Measurements from ENCODE around the gene SNX3.
A peak's percentile ranks its signal among the peaks of the same experiment; 100 is the strongest.

SNX3 gene

DNA sequence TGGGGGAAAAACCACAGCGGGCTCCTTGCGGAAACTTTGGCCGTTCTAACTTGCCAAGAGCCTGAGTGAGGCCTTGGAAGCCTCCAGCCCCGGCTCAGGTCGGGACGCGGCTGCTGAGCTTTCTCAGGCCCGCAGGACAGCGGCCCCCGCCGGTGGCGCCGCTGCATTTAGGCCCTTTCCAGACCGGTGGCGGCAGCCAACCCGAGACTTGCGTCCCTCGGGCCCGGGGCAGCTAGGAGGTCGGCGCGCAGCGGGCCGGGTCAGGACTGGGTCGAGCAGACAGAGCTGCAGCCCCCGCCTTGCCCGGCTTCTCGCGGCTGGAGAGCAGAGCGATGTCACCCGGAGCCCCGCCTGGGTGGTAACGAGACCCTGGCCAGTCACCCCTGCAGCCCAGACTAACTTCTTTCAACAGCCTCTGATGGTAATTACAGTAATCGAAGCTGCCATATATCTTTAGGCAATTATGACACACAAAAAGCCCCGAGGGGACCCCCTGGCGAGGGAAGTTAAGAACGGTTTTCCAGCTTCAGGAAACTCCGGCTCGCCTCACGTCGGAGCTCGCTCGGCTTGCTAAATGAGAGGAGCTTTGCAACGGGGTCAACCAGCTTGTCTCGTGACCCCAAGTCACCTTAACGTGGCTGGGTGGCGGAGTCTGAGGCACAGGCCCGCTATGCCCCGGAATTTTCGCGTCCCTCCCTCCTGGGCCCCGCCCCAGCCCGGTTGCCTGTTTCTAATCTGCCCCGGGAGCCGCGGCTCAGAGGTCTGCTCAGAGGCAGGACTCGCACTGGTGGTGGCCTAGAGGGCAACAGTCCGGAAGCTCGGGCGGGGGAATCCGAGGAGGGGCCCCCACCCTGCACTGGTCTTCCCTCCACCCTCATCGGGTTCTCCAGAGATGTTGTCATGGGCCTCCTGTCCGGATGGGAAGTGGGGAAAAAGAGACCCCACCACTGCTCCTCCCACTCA lies 92.1 kb downstream of the SNX3 start:
- no peak for DNase-seq

GRCh38 chr6:108168090-108168463 lies 92.8 kb downstream of the SNX3 start:
- no peak for DNase-seq

- DNase-seq: no peak
Observed at GRCh38 chr6:108167449-108168089, 93.3 kb downstream of the SNX3 start.

DNA sequence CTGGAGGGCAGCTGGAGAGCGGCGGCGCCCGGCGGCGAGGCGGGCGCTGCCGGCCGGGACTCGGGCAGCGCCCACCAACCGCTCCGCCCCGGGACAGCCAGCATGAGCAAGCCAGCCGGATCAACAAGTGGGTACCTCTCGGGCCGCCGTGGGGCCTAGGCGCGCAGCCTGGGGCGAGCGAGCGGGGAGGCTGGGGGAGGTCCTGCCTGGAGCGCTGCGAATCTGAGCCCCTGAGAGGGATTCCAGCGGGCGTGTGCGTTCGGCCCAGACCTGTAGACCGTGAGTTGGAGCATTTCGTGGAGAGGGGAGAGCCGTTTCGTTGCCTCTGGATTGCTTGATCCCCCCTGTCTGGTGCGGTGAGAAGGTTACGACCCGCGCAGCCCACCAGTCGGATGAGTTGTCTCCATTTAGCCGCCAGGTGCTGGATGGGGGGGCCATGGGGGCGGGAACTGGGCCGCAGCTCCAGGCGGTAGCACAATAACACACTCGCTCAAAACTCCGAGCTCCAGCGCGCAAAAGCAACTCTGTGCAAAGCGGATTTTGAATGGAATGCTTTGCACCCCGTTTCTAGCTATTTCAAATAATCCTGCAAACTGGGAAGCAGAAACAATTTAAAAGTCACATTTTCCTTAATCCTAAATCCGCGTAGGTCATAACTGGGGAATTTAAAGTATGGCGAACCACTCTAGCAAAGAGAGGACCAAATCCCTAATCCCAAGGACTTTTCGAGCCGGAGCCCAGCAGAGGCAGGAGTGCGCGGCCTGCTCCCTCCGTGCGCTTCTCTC lies 94.0 kb downstream of the SNX3 start:
- DNase-seq: no peak

DNA sequence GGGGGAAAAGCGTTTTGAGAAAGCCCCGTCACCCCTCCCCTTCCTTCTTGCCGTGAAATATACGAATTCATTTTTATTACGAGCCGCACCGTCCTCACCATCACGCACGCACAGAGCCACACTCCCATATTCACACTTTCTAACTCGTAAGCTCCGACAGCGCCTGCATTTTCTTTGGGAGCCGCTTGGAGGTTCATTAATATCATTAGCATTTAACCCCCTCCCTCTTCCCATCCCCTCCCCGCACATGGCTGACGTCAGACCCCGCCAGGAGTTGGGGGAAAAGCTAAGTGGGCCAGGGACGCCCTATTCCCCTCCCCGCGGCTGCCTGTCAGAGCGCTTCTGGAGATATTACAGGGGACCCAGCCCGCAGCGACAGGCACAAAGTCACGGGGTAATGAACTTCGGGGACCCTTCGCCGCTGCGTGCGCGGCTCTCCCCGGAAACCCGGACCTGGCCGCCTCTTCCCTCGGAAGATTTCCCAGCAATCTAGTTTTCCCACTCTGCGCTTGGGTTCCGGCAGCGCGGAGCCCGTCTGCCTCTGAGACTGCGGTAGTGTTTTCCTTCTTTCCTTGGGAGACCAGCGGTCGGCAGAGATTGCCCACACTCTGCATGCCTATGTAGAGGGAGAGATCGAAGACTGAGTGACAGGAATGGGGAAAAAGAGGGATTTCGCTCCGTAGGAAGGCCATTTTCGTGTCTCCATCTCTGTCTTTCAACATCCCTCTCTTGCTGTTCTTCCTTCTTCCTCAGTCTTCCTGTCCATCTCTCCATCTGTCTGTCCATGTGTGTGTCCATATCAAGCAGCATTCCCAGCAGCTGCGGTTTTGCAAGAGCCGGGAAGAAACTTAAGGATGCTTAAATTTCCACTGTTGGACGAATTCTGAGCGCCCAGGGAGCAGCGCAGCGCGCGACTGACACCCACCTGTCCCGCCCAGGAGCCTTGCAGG lies 94.9 kb downstream of the SNX3 start, which contains the start of gene NR2E1:
Gene NR2E1, plus strand, starts transcription at position 309 of the 950 bp plus-strand sequence. CDS start 744 bp downstream, outside the sequence.
- peak in 1 of 2 experiments; percentile 41 for DNase-seq

- DNase-seq: peak in 1 of 2 experiments; percentile 7
Observed at GRCh38 chr6:108164815-108165706, 95.8 kb downstream of the SNX3 start.

DNA sequence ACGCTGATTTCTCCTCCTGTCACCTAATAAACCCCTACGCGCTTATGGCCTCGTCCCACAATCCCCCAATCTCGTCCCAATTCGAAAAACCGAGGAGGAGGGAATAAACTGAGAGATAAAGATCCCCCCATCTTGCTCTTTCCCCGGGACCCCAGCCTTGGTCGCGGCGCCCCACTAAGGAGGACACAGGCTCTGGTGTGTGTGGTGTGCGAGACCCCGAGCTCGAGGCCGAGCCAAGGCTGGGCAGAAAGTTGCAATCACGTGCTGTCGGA lies 96.4 kb downstream of the SNX3 start:
- DNase-seq: no peak

GRCh38 chr6:108163644-108164542 lies 96.9 kb downstream of the SNX3 start:
- DNase-seq: no peak

DNA sequence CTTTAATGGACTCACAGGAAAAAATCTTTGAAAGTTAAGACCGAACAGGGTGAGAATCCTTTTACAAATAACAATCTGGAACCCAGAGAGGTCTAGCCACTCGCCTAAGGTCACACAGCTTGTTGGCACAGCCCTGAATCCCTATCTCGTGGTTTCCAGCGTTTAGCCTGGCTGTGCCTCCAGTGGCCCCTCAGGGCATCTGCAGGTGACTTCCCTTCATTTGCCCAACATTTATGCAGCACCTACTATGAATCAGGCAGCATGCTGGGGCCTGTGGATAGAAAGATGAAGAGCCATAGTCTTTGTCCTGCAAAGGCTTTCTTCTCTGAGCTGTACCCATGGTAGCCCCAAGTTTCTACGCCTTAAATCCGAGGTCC lies 97.6 kb downstream of the SNX3 start:
- no peak for DNase-seq

GRCh38 chr6:108161724-108162282 lies 99.0 kb downstream of the SNX3 start:
- DNase-seq: no peak

Data from NCI-H446 (cell line).